IMR-90 (cell line): ENCODE measurements around the gene SRSF12. TPM values are rescaled to one million over a fixed set of nuclear protein-coding genes. Genes with fewer than 3 reads are reported as not detected.

Source experiments
- ATAC-seq: fragments of 200-7000 bp; cut with Tn5 transposase; 2 replicates; pipeline ENCODE4 v1.9.1; 2020; ENCODE audit warnings: low read depth, mild to moderate bottlenecking, moderate library complexity
- BruUV-seq: library from RNA; stranded (reverse); fragments of 400-500 nt; replicated peaks from 2 replicates; lab custom pipeline; 2021; lab: Mats Ljungman, UMichigan
- CTCF ChIA-PET: fragments of 300-600 bp; formaldehyde crosslinking; extraction: SDS; loops from one replicate; lab custom pipeline; 2021; ENCODE audit warnings: antibody characterized with exemption; lab: Yijun Ruan, JAX
- POLR2A ChIA-PET: fragments of 300-600 bp; sonication (Branson Sonifier 250); formaldehyde crosslinking; loops from one replicate; lab custom pipeline; 2022; ENCODE audit warnings: antibody characterized with exemption; ENCODE audit not compliant: unreplicated experiment; lab: Charles Lee
- DNase-seq: peaks from one replicate; pipeline ENCODE4 v3.0.0; 2013
- H2AFZ ChIP-seq: replicated peaks from 2 replicates; pipeline ENCODE3; 2013; ENCODE audit warnings: low read length, mild to moderate bottlenecking; ENCODE audit not compliant: poor library complexity
- H2AK5ac ChIP-seq: 2 replicates; pipeline ENCODE4 v1.6.1; 2013; ENCODE audit warnings: low read depth, low read length, inconsistent platforms
- H2AK9ac ChIP-seq: replicated peaks from 2 replicates; pipeline ENCODE3; 2013; ENCODE audit warnings: mild to moderate bottlenecking, low read depth, low read length, moderate library complexity; ENCODE audit not compliant: poor library complexity
- H2BK120ac ChIP-seq: 2 replicates; pipeline ENCODE4 v1.6.1; 2013; ENCODE audit warnings: low read depth, low read length, inconsistent platforms
- H2BK15ac ChIP-seq: 3 replicates; pipeline ENCODE4 v1.6.1; 2013; ENCODE audit warnings: low read depth, low read length, inconsistent platforms
- H2BK20ac ChIP-seq: 2 replicates; pipeline ENCODE4 v1.6.1; 2013; ENCODE audit warnings: low read depth, mild to moderate bottlenecking, inconsistent platforms, low read length, moderate library complexity
- H2BK5ac ChIP-seq: 2 replicates; pipeline ENCODE4 v1.6.1; 2013; ENCODE audit warnings: mild to moderate bottlenecking, low read depth, low read length, inconsistent platforms; ENCODE audit not compliant: poor library complexity, severe bottlenecking
- H3K14ac ChIP-seq: replicated peaks from 2 replicates; pipeline ENCODE4 v1.6.1; 2013; ENCODE audit warnings: low read depth, low read length, inconsistent platforms
- H3K18ac ChIP-seq: 2 replicates; pipeline ENCODE4 v1.6.1; 2013; ENCODE audit warnings: low read depth, low read length, control low read depth
- H3K23ac ChIP-seq: 2 replicates; pipeline ENCODE4 v1.6.1; 2013; ENCODE audit warnings: low read depth, low read length, inconsistent platforms
- H3K27ac ChIP-seq: 2 replicates; pipeline ENCODE4 v1.5.1; 2013; ENCODE audit warnings: mild to moderate bottlenecking, control low read depth, low read length; ENCODE audit not compliant: insufficient read depth
- H3K27me3 ChIP-seq: 2 replicates; pipeline ENCODE4 v1.6.1; 2013; ENCODE audit warnings: low read length; ENCODE audit not compliant: control insufficient read depth, insufficient read depth
- H3K36me3 ChIP-seq: 2 replicates; pipeline ENCODE4 v1.6.1; 2013; ENCODE audit warnings: low read length, mixed read lengths; ENCODE audit not compliant: control insufficient read depth, insufficient read depth
- H3K4ac ChIP-seq: 2 replicates; pipeline ENCODE4 v1.6.1; 2013; ENCODE audit warnings: low read depth, low read length, inconsistent platforms
- H3K4me1 ChIP-seq: 2 replicates; pipeline ENCODE4 v1.6.1; 2013; ENCODE audit warnings: low read length, mixed read lengths; ENCODE audit not compliant: control insufficient read depth, insufficient read depth
- H3K4me2 ChIP-seq: 2 replicates; pipeline ENCODE4 v1.6.1; 2013; ENCODE audit warnings: low read depth, mild to moderate bottlenecking, control low read depth, low read length, moderate library complexity
- H3K4me3 ChIP-seq: 2 replicates; pipeline ENCODE4 v1.5.1; 2013; ENCODE audit warnings: low read depth, mild to moderate bottlenecking, control low read depth, low read length, moderate library complexity; ENCODE audit not compliant: insufficient read depth
- H3K56ac ChIP-seq: 2 replicates; pipeline ENCODE4 v1.6.1; 2013; ENCODE audit warnings: low read length, inconsistent platforms; ENCODE audit not compliant: insufficient read depth; ENCODE audit errors: extremely low read depth
- H3K79me1 ChIP-seq, 2 experiments: 2 replicates each; pipeline ENCODE4 v1.6.1; 2013; ENCODE audit warnings: low read length in 2 of 2, inconsistent platforms in 1 of 2, low read depth in 1 of 2
- H3K9ac ChIP-seq: 2 replicates; pipeline ENCODE4 v1.6.1; 2013; ENCODE audit warnings: low read depth, low read length, control low read depth
- H3K9me1 ChIP-seq: 2 replicates; pipeline ENCODE4 v1.6.1; 2013; ENCODE audit warnings: low read length, inconsistent platforms; ENCODE audit not compliant: insufficient read depth
- H3K9me3 ChIP-seq: 2 replicates; pipeline ENCODE4 v1.6.1; 2013; ENCODE audit warnings: low read length; ENCODE audit not compliant: control insufficient read depth, insufficient read depth
- H4K20me1 ChIP-seq: 2 replicates; pipeline ENCODE4 v1.6.1; 2013; ENCODE audit warnings: low read length, inconsistent platforms; ENCODE audit not compliant: insufficient read depth
- H4K5ac ChIP-seq: 2 replicates; pipeline ENCODE4 v1.6.1; 2013; ENCODE audit warnings: mild to moderate bottlenecking, low read depth, low read length, control low read depth
- H4K8ac ChIP-seq, 2 experiments: 2 replicates each; pipeline ENCODE4 v1.6.1; 2013; ENCODE audit warnings: low read depth in 2 of 2, low read length in 2 of 2, control low read depth in 1 of 2, inconsistent platforms in 1 of 2
- H4K91ac ChIP-seq: 2 replicates; pipeline ENCODE4 v1.6.1; 2013; ENCODE audit warnings: low read depth, low read length, inconsistent platforms; ENCODE audit not compliant: insufficient read depth
- BHLHE40 ChIP-seq: fragments of 150-350 bp; IDR thresholded peaks from 2 replicates; pipeline ENCODE4 v1.6.1; 2016; ENCODE audit warnings: mild to moderate bottlenecking, low read depth, low read length
- FOS ChIP-seq: fragments of 150-350 bp; IDR thresholded peaks from 2 replicates; pipeline ENCODE4 v1.6.1; 2016; ENCODE audit warnings: low read depth, low read length
- RFX5 ChIP-seq: IDR thresholded peaks from 2 replicates; pipeline ENCODE4 v1.8.0; 2012; ENCODE audit warnings: low read depth, mild to moderate bottlenecking, low read length, moderate library complexity
- WGBS, 2 experiments: methylation state at CpG; one replicate each; pipeline versions ENCODE4 v1.1.5 to v1.1.7; 2013; ENCODE audit warnings: missing lambda C conversion rate in 2 of 2; ENCODE audit not compliant: insufficient read length in 1 of 2; ENCODE audit errors: extremely low coverage in 2 of 2; 5-methylcytosine and 5-hydroxymethylcytosine counted together
- dilution Hi-C: fragments of 300-500 bp; cut with HindIII; formaldehyde crosslinking; loops from one replicate; pipeline ENCODE4 v1.14.3; 2018; ENCODE audit warnings: low sequenced_read_pairs; ENCODE audit not compliant: unreplicated experiment
- in situ Hi-C: fragments of 300-500 bp; cut with MboI; formaldehyde crosslinking; loops from 3 replicates; pipeline ENCODE4 v1.14.3; 2019; ENCODE audit warnings: low sequenced_read_pairs, inconsistent platforms, mixed read lengths
- intact Hi-C: fragments of 100-400 bp; cut with micrococcal nuclease; formaldehyde crosslinking; loops from 2 replicates; pipeline ENCODE4 v1.10.0; 2022
- polyA plus RNA-seq, 3 experiments: library from polyadenylated mRNA; depleted of rRNA; stranded (reverse); fragments of >200 nt; gene quantifications; 2 replicates each; pipeline ENCODE4 v1.2.3, GENCODE V29; 2012; ENCODE audit warnings: low replicate concordance in 1 of 3
- total RNA-seq: library from RNA; depleted of rRNA; stranded (reverse); fragments of >200 nt; gene quantifications from 2 replicates; pipeline ENCODE4 v1.2.3, GENCODE V29; 2012

SRSF12 gene
- total and polyA plus RNA-seq, 2 of the 4 experiments (the other 2 are of a cell fraction), result 0.21 to 0.36 TPM

- Histone ChIP-seq H4K8ac (no peak overlapping the region), H3K9me1 (peaks cover 9% of the 10 kb centered on the region), H3K4ac (no peak overlapping the region), H3K36me3 (no peaks in the 10 kb centered on the region), H3K4me2 (no peak overlapping the region), H3K14ac (no peak overlapping the region), H3K4me3 (no peak overlapping the region), H4K5ac (no peak overlapping the region), H2AK9ac (no peak overlapping the region), H3K27ac (no peak overlapping the region), H2BK20ac (no peak overlapping the region), H4K20me1 (no peaks in the 10 kb centered on the region), H3K9me3 (no peaks in the 10 kb centered on the region), H3K9ac (no peak overlapping the region), H2BK120ac (no peak overlapping the region), H3K23ac (no peak overlapping the region), H3K79me1 (peaks cover 0 to 7% of the 10 kb centered on the region in 2 experiments; a peak in 3 of 4 replicates), H2AFZ (no peak overlapping the region), H3K18ac (no peak overlapping the region), H4K91ac (no peak overlapping the region), H3K4me1 (peaks cover 11% of the 10 kb centered on the region), H2AK5ac (no peak overlapping the region), H2BK15ac (no peak overlapping the region), H3K56ac (no peak overlapping the region), H3K27me3 (no peaks in the 10 kb centered on the region), H2BK5ac (no peak overlapping the region)
- ATAC-seq, result no peak
- CTCF ChIA-PET, result interaction anchor here (0.7 kb wide), 1 partner anchor 21 kb away, joined by 3 read pairs; no protein-coding TSS in a partner anchor
- dilution Hi-C loops, result no loop called here
- in situ Hi-C loops, result loop anchor here (25.0 kb wide), 1 partner anchor 218 kb away; the partner anchor contains the start of gene UBE2J1
- POLR2A ChIA-PET, result no interaction called here
- no CpG with 5 or more reads among the region's 2 CpGs for WGBS, 2 experiments
- DNase-seq, result no peak
- no TSS peak for BruUV-seq
- intact Hi-C loops, result no loop called here
- no peak for TF ChIP-seq FOS
- no peak for TF ChIP-seq RFX5
- no peak for TF ChIP-seq BHLHE40
Observed at GRCh38 chr6:89144354-89144906, 26.6 kb upstream of the SRSF12 start.
